CD4-positive, alpha-beta T cell treated with Interleukin-10 for 1 hour (primary cell): Measurements from ENCODE around the gene SH2D3C.

ENCODE experiments used
- DNase-seq: peaks from one replicate; pipeline ENCODE4 v3.0.0-alpha.2; 2020

Gene SH2D3C

DNA sequence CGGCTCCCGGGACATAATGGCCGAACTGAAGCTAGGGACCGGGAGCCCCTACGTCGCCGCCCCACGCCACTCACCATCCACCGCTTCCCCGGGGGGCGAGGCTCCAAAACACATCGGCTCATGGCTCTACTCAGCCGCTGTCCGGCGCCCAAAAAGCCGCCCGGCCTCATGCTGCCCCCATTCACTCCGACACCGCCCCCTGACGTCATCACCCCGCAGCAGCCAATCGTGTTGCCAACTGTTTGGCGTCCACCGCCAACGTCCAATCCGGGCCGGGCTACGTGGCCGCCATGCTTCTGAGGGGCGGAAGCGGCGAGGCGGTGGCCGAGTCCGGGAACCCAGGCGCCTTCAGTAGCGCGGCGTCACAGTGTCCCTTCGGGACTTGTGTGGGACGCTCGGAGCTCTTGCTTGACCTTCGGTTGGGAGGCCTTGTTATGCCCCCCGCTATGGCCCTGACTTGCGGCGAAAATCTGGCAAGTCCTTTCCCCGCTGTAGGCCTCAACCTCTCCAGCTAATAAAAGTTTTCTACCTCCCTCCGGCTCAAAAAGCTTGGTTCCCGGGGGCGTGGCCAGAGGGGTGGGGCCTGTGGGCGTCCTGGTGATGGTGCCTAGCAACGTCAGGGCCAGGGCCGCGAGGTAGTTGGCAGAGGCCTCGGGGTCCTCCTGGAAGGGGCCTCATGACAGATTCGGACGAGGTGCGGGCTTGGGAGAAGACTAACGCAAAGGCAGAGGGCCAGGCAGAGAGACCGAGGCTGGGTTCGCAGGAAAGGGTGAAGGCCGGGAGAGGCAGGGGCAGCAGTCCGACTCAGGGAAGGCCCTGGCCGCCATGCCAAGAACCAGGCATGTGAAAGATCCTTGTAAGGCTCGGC is 62.8 kb downstream of the SH2D3C start, which contains the start of the genes PTRH1 and TTC16:
TSS of gene PTRH1 (minus strand) at position 194 of the 868 bp plus-strand sequence. CDS start at position 170, 24 bp downstream.
TSS of gene TTC16 (plus strand) at position 610 of the 868 bp plus-strand sequence. CDS start at position 677, 67 bp downstream.
- DNase-seq = peak; percentile 96

GRCh38 chr9:127714951-127715469 is 63.5 kb downstream of the SH2D3C start:
- DNase-seq = no peak

GRCh38 chr9:127714020-127714750 is 64.3 kb downstream of the SH2D3C start:
- no peak for DNase-seq

DNA sequence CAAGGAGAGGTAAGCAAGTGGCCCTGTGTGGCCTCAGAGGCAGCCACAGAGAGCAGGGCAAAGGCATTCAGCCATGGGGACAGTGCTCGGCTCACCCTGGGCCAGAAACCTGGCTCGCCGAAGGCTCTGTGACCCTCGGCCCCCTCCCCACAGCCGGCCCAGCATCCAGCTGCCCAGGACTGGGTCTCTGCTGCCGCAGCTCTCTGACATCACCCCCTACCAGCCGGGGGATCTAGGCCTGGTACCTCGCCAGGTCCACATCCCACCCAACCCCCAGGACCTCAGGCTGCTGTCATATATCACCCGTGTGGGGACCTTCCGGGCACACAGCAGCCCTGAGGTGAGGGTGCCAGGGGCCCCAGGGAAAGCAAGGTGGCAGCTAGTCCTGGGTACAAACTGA is 65.6 kb downstream of the SH2D3C start:
- no peak for DNase-seq

- no peak for DNase-seq
These were observed 66.1 kb downstream of the SH2D3C start for GRCh38 chr9:127712371-127712770.

DNA sequence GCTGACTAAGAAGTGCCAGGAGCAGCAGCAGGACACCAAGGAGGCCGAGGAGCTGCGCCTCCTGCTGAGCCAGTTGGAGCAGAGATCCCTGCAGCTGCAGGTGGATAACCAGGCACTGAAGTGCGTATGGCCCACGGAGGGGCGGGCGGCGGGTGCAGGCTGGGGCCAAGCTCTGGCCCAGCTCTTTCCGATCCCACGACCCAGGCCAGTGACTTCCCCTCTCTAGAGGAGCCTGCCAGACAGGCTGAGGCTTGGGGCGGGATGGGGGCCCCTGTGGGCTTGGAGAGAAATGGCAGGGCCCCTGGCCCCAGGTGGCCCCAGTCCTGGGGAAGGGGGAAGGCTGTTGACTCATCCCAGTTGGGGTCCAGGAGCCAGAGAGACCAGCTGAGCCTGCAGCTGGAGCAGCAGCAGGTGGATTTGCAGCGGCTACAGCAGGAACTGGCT is 66.6 kb downstream of the SH2D3C start:
- DNase-seq = no peak

- DNase-seq = no peak
These were observed 67.2 kb downstream of the SH2D3C start for GRCh38 chr9:127711226-127711701.

GRCh38 chr9:127710204-127710783 is 68.2 kb downstream of the SH2D3C start:
- DNase-seq = no peak

DNA sequence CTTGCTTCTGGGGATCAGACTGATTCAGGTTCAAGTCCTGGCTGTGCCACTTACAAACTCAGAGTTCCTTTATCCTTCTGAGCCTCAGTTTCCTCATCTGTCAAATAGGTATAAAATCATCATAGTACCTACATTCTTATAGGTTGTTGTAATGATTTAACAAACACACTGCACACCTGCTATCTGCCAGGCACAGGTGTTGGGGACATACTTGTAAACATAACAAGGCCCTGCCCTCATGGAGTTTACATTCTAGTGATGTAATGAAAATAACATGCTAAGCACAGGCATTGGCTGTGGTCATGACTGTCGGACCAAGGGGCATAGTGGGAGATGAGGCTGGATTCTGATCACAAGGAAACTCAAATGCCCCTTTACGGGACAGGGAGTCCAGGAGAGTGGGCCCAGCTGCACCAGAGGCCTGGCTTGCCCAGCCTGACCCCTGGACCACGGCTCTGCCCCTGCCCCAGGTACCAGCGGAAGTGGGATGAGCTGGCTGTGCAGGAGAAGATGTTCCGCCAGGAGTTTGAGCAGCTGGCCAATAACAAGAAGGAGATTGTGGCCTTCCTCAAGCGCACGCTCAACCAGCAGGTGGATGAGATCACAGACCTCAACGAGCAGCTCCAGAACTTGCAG is 69.4 kb downstream of the SH2D3C start:
- no peak for DNase-seq

DNA sequence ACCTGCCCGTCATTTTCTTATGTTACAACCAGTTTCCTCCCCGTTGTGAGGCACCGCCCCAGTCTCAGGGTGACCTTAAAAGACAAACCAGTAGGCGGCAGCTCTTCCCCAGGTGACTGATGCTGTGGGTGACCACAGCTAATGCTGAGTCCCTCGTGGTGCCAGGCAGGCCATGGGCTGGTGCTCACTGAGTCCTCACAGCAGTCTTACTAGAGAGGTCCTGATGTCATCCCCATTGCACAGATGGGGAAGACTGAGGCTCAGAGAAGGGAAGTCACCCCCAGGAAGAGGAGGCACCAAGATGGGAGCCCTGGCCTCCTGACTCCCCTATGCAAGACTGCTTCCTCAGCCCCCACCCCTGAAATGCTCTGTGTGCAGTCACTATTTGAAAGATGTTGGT is 70.7 kb downstream of the SH2D3C start:
- peak; percentile 73 for DNase-seq

DNA sequence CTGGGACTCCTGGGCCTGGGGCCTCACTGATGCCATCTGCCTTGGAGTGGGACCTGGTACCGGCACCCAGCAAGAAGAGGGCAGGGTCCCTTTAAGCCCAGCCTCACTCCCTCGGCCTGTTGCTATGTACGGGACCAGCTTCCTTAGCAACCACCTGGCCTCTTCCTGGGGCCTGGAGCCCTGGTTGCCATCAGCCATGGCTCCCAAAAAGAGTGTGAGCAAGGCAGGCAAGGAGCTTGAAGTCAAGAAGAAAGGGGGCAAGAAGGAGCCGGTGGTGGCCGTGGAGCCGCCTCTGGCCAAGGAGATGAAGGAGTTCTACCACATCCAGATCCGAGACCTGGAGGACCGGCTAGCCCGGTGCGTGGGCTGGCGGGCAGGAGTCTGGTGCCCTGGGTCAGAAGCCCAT is 71.6 kb downstream of the SH2D3C start, which contains the start of gene CFAP157:
TSS of gene CFAP157 (plus strand) at position 153 of the 406 bp plus-strand sequence. CDS start at position 197, 44 bp downstream.
- no peak for DNase-seq

DNA sequence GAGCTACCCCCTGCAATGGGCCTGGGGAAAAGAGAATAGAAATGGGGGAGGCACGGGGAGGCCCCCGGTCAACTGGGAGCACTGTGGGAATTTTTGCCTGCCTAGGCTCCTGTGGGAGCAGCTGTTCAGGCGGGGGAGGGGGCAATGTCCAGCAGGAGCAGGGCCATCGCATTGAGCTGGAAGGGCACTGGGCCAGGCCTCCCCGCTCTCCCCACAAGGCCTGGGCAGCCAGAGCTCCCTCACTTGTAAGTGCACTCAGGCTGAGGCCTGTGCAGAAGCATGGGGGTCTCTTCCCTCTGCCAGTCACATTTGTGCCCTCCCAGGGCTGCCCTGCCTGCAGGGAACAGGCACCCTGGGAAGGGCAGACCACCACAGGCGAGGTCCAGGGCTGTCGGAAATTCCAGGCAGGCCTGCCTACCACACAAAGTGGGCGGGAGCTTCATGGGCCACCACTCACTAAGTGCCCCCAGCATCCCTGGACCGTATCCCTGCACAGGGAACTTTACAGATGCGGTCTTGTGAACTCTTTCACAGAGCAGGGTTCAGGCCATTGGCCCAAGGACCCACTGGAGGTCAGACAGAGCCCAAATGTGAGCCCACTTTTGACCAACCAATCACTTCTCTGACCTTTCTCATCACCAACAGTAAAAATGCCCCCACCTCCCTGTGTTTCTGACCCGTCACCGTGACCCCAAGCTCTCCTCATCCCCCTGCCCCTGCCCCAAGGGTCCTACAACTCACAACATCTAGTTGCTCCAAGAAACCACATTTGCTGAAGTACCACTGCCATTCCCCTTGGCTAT is 72.7 kb downstream of the SH2D3C start:
- DNase-seq = no peak

GRCh38 chr9:127703289-127703946 is 75.0 kb downstream of the SH2D3C start:
- DNase-seq = no peak

DNA sequence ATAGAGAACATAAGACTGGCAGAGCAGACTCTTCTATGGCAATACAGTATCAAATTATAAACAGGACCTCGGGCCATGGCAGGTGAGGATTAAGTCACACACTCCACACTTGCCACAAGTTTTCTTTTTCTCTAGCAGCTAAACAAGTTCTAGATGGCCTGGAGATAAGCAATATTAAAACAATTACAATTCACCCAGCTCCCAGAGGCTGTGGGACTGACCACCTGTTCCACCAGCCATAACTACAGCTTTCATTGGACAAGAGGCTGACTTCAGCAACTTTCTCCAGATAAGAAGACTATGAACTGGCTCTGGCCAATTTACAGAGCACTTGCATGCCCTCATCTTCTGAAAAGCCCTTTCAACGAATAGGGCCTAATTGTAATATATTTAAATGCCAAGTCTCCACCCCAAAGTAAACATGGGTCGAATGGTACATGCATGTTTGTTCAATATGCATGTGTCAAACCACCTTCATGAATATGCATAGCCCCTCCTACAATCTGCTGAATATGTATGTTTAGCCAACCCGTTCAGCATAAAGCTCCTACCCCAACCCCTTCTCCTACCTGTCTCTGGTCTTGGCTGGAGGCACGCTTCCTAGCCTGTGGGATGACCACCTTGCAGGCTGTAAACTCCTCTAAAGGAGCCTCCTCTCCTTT is 77.7 kb downstream of the SH2D3C start:
- no peak for DNase-seq

DNA sequence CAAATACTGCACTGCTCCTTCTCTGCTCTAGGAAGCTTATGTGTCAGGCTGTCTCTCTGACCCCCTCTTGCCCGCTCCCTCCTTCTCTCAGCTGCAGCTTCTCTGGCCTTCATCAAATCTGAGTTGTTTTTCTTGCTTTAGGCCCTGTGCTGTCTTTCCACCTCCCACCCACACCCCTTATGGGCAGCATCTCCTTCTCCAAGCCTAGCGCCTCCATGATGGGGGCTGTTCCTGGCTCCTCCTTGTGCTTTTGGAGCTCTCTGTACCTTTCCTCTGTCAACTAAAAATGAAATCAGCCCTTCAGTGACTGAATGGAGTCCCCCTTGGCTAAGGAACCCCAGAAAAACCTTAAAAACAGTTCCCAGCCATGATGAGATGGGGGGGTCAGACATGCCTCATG is 78.3 kb downstream of the SH2D3C start:
- no peak for DNase-seq

DNA sequence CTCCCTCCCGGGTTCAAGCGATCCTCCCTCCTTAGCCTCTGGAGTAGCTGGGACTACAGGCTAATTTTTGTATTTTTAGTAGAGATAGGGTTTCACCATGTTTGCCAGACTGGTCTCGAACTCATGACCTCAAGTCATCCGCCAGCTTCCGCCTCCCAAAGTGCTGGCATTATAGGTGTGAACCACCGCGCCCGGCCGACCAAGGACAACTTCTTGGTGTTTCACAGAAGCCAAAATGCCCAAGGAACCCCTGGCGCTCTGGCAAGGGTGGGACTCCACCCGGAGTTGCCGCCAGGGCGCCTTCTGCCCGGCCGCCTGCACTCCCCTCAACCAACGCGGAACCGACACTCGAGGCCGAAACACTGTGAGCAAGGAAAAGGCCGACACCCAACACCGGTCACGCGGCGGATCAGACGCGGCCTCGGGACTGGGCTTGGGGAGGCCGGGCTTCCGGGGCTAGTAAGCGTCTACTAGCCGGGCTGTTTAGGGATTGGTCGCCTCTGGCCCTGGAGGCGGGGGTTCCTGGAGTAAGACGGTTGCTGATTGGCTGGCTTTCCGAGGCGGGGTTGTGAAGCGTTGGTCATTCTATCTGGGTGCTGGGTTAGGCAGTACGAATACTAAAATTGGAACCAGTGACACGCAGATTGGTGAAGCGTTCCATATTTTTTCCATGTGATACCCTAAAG is 79.3 kb downstream of the SH2D3C start:
- DNase-seq = peak; percentile 92

- no peak for DNase-seq
These were observed 80.1 kb downstream of the SH2D3C start for GRCh38 chr9:127698386-127698785.

- no peak for DNase-seq
These were observed 80.9 kb downstream of the SH2D3C start for GRCh38 chr9:127697575-127697974.

DNA sequence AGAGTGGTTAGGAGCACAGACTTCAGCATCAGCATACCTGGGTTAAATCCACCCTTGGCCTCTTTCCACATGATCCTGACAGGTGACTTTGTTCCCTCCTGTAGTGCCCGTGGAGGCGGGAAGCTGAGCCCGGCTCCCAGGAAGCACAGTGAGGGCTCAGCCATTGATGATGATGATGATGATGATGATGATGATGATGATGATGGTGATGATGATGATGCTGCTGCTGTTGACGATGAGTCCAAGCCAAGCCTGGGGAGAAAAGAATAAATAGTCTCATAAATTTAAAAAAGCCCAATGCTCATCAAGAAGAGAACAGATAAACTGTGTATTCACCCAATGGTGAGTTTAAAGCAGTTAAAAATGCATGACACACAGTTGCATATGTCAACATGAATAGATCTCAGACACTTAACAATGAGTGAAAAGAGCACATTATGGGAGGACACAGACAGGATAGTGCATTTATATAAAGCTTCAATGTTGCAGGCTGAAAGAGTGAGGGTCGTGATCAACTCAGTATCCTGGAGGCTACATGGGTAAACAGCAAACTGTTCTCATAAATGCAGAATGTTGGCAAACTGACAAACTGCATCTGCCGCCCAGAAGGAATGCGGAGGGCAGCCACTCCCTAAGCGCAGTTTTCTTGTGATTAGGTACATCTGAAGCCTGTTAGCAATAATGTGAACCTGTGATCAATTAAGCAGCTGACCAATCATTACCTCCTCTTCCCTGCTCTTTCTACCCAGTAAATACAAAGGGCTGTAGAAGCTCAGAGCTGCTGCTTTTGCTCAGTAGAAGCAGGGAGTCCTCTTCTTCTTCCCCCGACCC is 83.4 kb downstream of the SH2D3C start:
- no peak for DNase-seq
